HG03571 (cell line): ENCODE data around the gene SVBP.
A peak's percentile ranks its signal among the peaks of the same experiment; 100 is the strongest.

Experiments
- ATAC-seq: cut with Tn5 transposase; IDR thresholded peaks from one replicate; pipeline ENCODE4 v1.9.1; 2021; ENCODE audit not compliant: unreplicated experiment

SVBP gene

GRCh38 chr1:42806593-42806992, 10.6 kb downstream of the SVBP start:
- ATAC-seq = no peak

DNA sequence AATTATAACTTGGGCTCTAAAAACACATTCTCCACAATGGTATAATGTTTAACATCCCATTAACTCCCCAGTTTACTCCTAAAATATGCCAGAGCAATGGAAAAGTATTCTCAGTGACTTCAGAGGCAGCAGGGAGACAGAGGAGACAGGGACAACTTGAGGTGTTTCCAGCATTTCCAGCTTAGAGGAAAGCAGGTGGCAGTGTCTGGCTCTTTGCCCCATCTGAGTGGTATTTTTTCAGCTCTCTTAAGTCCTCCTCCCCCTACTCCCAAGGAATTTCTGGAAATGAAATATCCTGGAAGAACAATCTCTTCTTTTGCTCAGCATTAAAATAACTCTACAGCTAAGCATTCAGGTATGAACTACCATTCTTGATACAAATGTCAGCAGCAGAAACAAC, 11.0 kb downstream of the SVBP start:
- ATAC-seq = no peak

- ATAC-seq = no peak
These were observed 15.2 kb downstream of the SVBP start for GRCh38 chr1:42801832-42802473.

DNA sequence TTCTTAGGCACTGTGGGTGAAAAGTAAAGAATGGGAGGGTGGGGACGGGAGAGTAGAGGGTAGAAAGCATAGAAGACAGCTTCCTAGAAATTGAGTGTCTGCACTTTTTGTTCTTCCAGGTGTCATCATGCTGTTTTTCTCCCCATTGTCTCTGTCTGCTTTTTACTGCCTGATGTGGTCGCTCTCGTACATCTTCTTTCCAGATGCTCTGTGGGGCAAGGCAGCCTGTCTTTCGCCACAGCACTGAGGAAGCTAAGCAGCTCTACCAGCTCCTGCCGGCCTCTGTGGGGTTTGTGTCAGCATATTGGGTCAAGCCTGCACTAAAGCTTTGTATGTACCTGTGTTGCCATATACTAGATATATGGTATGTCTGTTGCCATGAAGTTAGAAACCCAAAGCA, 19.2 kb downstream of the SVBP start:
- ATAC-seq = no peak

GRCh38 chr1:42797414-42797813, 19.8 kb downstream of the SVBP start:
- ATAC-seq = no peak

DNA sequence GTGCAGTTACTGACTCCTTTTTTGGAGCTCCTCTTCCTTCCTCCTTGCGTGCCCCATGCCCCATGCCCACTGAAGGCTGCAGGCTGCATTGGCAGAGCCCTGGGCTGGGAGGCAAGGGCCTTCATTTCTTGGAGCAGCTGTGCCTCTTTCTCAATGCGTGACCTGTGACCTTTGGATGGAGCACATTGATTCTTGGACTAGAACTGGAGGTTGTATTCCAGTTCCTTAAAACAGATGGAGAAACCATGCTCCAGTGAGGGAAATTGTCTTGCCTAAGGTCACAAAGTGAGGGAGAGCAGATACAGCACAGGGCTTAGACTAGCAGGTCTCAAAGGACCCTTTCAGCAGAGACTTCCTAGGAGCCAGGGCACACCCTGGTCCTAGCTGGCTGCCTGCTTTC, 23.4 kb downstream of the SVBP start:
- ATAC-seq = no peak

- ATAC-seq = no peak
These were observed 29.2 kb downstream of the SVBP start for GRCh38 chr1:42788021-42788420.

DNA sequence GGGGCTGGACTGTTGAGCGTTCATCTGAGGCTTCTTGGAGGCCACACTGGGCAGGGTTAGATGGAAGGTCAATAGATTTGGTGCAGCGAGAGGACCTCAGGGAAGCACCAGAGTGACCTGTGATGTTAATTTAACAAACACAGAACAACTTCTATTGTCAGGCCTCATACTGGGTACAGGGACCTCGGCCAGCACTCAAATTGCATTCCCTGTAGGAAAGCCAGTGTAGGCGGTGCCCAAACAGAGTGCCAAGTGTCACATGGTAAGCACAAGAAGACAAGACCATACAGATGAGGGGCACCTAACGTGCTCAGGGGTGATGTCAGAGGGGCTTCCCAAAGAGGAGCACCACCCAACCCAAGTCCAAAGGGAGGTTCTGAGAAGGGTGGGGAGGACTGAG, 31.1 kb downstream of the SVBP start:
- ATAC-seq = no peak

- no peak for ATAC-seq
These were observed 32.1 kb downstream of the SVBP start, which contains the start of gene TMEM269 for GRCh38 chr1:42784946-42785693. TSS of gene TMEM269 (plus strand) at chr1:42784991. CDS start at chr1:42789894, 4,903 bp downstream.

- no peak for ATAC-seq
These were observed 32.7 kb downstream of the SVBP start for GRCh38 chr1:42784547-42784945.

DNA sequence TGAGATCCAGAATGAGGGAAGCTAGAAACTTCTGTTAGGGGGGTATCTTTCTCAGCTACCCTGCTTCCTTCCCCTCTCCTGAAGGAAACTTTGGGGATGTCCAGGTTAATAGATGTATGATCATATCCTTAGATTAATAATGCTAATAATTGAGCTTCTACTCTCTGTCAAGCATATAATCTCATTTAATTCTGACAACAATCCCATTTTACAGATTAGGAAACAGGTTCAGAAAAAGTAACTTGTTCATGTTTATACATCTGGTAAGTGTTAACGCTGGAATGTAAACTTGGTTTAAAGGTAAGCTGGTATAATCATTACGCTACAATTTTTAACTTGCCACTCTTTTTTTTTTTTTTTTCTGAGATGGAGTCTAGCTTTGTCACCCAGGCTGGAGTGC, 34.1 kb downstream of the SVBP start:
- no peak for ATAC-seq

GRCh38 chr1:42780176-42780575, 37.0 kb downstream of the SVBP start:
- ATAC-seq = no peak

DNA sequence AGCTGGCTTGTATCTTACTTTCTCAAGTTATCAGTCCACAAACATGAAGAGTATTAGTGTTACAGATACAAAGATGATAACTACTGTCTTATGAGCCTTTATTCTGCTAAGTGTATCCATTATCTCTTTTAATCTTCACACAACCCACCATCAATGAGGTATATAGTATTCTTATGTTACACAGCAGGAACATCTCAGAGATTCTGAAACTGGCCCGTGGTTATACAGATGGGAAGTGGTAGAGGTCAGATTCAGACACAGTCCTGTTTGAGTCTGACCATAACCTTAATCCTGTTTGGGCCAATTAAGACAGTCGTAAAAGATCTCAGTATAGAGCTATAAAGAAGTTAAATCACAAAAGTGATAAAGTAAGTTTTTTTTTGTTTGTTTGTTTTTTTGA, 37.5 kb downstream of the SVBP start:
- no peak for ATAC-seq

- no peak for ATAC-seq
These were observed 39.3 kb downstream of the SVBP start for GRCh38 chr1:42777852-42778251.

- no peak for ATAC-seq
These were observed 40.7 kb downstream of the SVBP start for GRCh38 chr1:42776502-42776901.

- ATAC-seq = no peak
These were observed 42.2 kb downstream of the SVBP start for GRCh38 chr1:42774928-42775526.

GRCh38 chr1:42773420-42773819, 43.8 kb downstream of the SVBP start:
- ATAC-seq = no peak

GRCh38 chr1:42769811-42770210, 47.4 kb downstream of the SVBP start:
- no peak for ATAC-seq

- ATAC-seq = no peak
These were observed 49.0 kb downstream of the SVBP start for GRCh38 chr1:42768172-42768571.

GRCh38 chr1:42767510-42768000, 49.6 kb downstream of the SVBP start:
- ATAC-seq = peak; percentile 14

- ATAC-seq = peak; percentile 87
These were observed 50.3 kb downstream of the SVBP start, which contains the start of the genes C1orf50 and P3H1 for GRCh38 chr1:42766741-42767509. TSS of gene C1orf50 (plus strand) at chr1:42767249. CDS start at chr1:42767312, 63 bp downstream. TSS of gene P3H1 (minus strand) at chr1:42767028. CDS start at chr1:42766971, 57 bp downstream.
